Liver (tissue), 9 donors: Measurements from ENCODE around the gene INO80D. TPM values are rescaled to one million over a fixed set of nuclear protein-coding genes. Genes with fewer than 3 reads are reported as not detected.
A peak's percentile ranks its signal among the peaks of the same experiment; 100 is the strongest.
"Not testable (repeated sequence)": the region's sequence is repeated elsewhere in the genome, so short reads cannot be mapped to it uniquely, and the experiment has no call there.

Experiments used
- DNase-seq: peaks from one replicate; pipeline ENCODE4 v3.0.0-alpha.2; 2017; ENCODE audit warnings: low spot score
- H3K27ac ChIP-seq, 2 donors: one replicate each; pipeline ENCODE4 v1.7.0; 2013; ENCODE audit warnings: inconsistent platforms in 2 of 2, low read length in 2 of 2, control low read depth in 1 of 2, low read depth in 1 of 2, mild to moderate bottlenecking in 1 of 2
- H3K27me3 ChIP-seq, 4 donors: one replicate each; pipeline versions ENCODE4 v1.6.1 to v1.7.0; 2013; ENCODE audit warnings: low read length in 3 of 4, inconsistent platforms in 1 of 4, mild to moderate bottlenecking in 1 of 4, moderate library complexity in 1 of 4; ENCODE audit not compliant: control insufficient read depth in 4 of 4, insufficient read depth in 4 of 4
- H3K36me3 ChIP-seq, 4 donors: one replicate each; pipeline versions ENCODE4 v1.6.1 to v1.7.0; 2013; ENCODE audit warnings: low read length in 3 of 4, mild to moderate bottlenecking in 3 of 4, low read depth in 1 of 4, moderate library complexity in 1 of 4; ENCODE audit not compliant: control insufficient read depth in 4 of 4, insufficient read depth in 3 of 4
- H3K4me1 ChIP-seq, 4 donors: one replicate each; pipeline versions ENCODE4 v1.6.1 to v1.7.0; 2013; ENCODE audit warnings: low read length in 3 of 4, mild to moderate bottlenecking in 3 of 4, moderate library complexity in 1 of 4; ENCODE audit not compliant: control insufficient read depth in 4 of 4, insufficient read depth in 4 of 4
- H3K4me3 ChIP-seq, 3 donors: one replicate each; pipeline versions ENCODE4 v1.6.1 to v1.7.0; 2013; ENCODE audit warnings: low read length in 3 of 3, control low read depth in 1 of 3, low read depth in 1 of 3, mild to moderate bottlenecking in 1 of 3
- H3K9ac ChIP-seq, 2 donors: one replicate each; pipeline ENCODE4 v1.7.0; 2013; ENCODE audit warnings: low read length in 2 of 2, mild to moderate bottlenecking in 2 of 2, moderate library complexity in 2 of 2, control low read depth in 1 of 2, low read depth in 1 of 2
- H3K9me3 ChIP-seq, 4 donors: one replicate each; pipeline versions ENCODE4 v1.6.1 to v1.7.0; 2013; ENCODE audit warnings: low read length in 3 of 4; ENCODE audit not compliant: control insufficient read depth in 4 of 4
- ATF3 ChIP-seq: IDR thresholded peaks from 2 replicates; pipeline ENCODE4 v1.6.1; 2016; ENCODE audit warnings: antibody characterized with exemption
- EGR1 ChIP-seq, 2 donors: IDR thresholded peaks; 2 replicates each; pipeline ENCODE4 v1.6.1; 2016 to 2018; ENCODE audit warnings: antibody characterized with exemption in 2 of 2, low read depth in 2 of 2
- FOXA1 ChIP-seq: IDR thresholded peaks from 2 replicates; pipeline ENCODE4 v1.6.1; 2016; ENCODE audit warnings: antibody characterized with exemption
- FOXA2 ChIP-seq: IDR thresholded peaks from 2 replicates; pipeline ENCODE4 v1.6.1; 2016; ENCODE audit warnings: antibody characterized with exemption
- HNF4A ChIP-seq, 2 donors: conservative IDR thresholded peaks; 2 replicates each; pipeline ENCODE4 v1.6.1; 2016; ENCODE audit warnings: antibody characterized with exemption in 2 of 2, mild to moderate bottlenecking in 2 of 2
- HNF4G ChIP-seq: IDR thresholded peaks from 2 replicates; pipeline ENCODE4 v1.6.1; 2016; ENCODE audit warnings: antibody characterized with exemption
- JUND ChIP-seq, 2 donors: IDR thresholded peaks; 2 replicates each; pipeline ENCODE4 v1.6.1; 2016; ENCODE audit warnings: antibody characterized with exemption in 2 of 2
- NR2F2 ChIP-seq: IDR thresholded peaks from 2 replicates; pipeline ENCODE4 v1.6.1; 2016; ENCODE audit warnings: antibody characterized with exemption
- RAD21 ChIP-seq, 2 donors: IDR thresholded peaks; 2 replicates each; pipeline ENCODE4 v1.6.1; 2016; ENCODE audit warnings: antibody characterized with exemption in 2 of 2, mild to moderate bottlenecking in 2 of 2
- REST ChIP-seq: IDR thresholded peaks from 2 replicates; pipeline ENCODE4 v1.6.1; 2016; ENCODE audit warnings: antibody characterized with exemption, mild to moderate bottlenecking
- RXRA ChIP-seq, 2 donors: IDR thresholded peaks; 2 replicates each; pipeline ENCODE4 v1.6.1; 2017 to 2018; ENCODE audit warnings: antibody characterized with exemption in 2 of 2, mild to moderate bottlenecking in 1 of 2
- SP1 ChIP-seq: IDR thresholded peaks from 2 replicates; pipeline ENCODE4 v1.6.1; 2018; ENCODE audit warnings: antibody characterized with exemption, mild to moderate bottlenecking
- TAF1 ChIP-seq: conservative IDR thresholded peaks from 2 replicates; pipeline ENCODE4 v1.6.1; 2016; ENCODE audit warnings: antibody characterized with exemption, mild to moderate bottlenecking
- WGBS: extraction: QIAGEN DNeasy Blood & Tissue Kit; methylation state at CpG from one replicate; pipeline ENCODE4 v1.1.7; 2013; 5-methylcytosine and 5-hydroxymethylcytosine counted together
- polyA plus RNA-seq, 2 donors: library from polyadenylated mRNA; stranded (reverse) in 1 of 2; unstranded in 1 of 2; fragments of 200-250 nt in 1 of 2; fragments of >200 nt in 1 of 2; fragmentation: Nextera tagmentation in 1 of 2; extraction: Ambion mirVana in 1 of 2; gene quantifications; one replicate each; pipeline versions ENCODE4 v1.2.1 to v1.2.3, GENCODE V29; 2013 to 2015
- total RNA-seq, 2 donors: library from RNA; depleted of rRNA; stranded (reverse); fragments of >200 nt; gene quantifications; one replicate each; pipeline ENCODE4 v1.2.3, GENCODE V29; 2014
- TF ChIP-seq, protein P1 (sequence below): IDR thresholded peaks from 2 replicates; pipeline ENCODE4 v1.6.1; 2016; ENCODE audit warnings: antibody characterized with exemption
- TF ChIP-seq, protein P2 (sequence below): fragments of 150-350 bp; IDR thresholded peaks from 2 replicates; pipeline ENCODE4 v1.5.1; 2017; ENCODE audit warnings: improper control_type of control experiment, low read depth, low read length; ENCODE audit not compliant: missing input control
- donor health status: healthy.
- donor health status: healthy.
- donor health status: healthy.
- donor health status: healthy.
- donor health status: healthy.

Gene INO80D
- total and polyA plus RNA-seq, 4 donors = 0.76 to 10.3 (median 5.4) TPM

DNA sequence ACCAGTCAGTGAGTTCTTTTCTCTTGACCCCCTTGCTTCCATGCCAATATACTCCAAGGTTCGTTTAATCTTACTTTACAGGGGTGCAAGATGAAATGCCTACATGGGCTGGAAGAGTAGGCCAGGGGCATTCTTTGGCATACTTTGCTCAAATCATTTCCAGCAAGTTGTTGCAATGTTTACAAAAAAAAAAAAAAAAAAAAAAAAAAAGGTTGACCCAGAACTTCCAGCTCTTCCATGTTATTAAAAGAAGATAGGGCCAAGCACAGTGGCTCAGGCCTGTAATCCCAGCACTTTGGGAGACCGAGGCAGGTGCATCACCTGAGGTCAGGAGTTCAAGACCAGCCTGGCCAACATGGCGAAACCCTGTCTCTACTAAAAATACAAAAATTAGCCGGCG is 8.1 kb downstream of the INO80D start:
- Histone ChIP-seq H3K4me1 (peaks cover 3 to 15% (median 9%) of the 10 kb centered on the region in 4 donors), H3K27ac (peak overlapping the region in 1 of 2 donors; percentile 48)
- TF ChIP-seq FOXA2 (peak; percentile 5), HNF4A (conservative IDR thresholded peaks at IDR 0.05) (peak; percentile 12 to 17)
- not testable (repeated sequence) for H3K9me3 ChIP-seq, DNase-seq, H3K27me3 ChIP-seq, H3K9ac ChIP-seq, H3K36me3 ChIP-seq, H3K4me3 ChIP-seq
- 69% methylated on average over 5 of the region's 5 CpGs for WGBS

- Histone ChIP-seq H3K27me3 (no peaks in the 10 kb centered on the region), H3K9me3 (no peaks in the 10 kb centered on the region), H3K36me3 (no peaks in the 10 kb centered on the region), H3K4me3 (no peak overlapping the region), H3K9ac (no peak overlapping the region), H3K4me1 (peaks cover 3 to 16% (median 7%) of the 10 kb centered on the region in 4 donors), H3K27ac (no peak overlapping the region)
- DNase-seq = no peak
- TF ChIP-seq FOXA1 (no peak), NR2F2 (no peak), FOXA2 (no peak), EGR1 (IDR thresholded peaks at IDR 0.05; ENCODE audit: low read depth in 2 of 2) (no peak), HNF4A (conservative IDR thresholded peaks at IDR 0.05) (no peak), HNF4G (no peak), RXRA (IDR thresholded peaks at IDR 0.05) (no peak), JUND (IDR thresholded peaks at IDR 0.05) (no peak), SP1 (no peak), RAD21 (IDR thresholded peaks at IDR 0.05) (no peak)
- TF ChIP-seq, protein P1, sequence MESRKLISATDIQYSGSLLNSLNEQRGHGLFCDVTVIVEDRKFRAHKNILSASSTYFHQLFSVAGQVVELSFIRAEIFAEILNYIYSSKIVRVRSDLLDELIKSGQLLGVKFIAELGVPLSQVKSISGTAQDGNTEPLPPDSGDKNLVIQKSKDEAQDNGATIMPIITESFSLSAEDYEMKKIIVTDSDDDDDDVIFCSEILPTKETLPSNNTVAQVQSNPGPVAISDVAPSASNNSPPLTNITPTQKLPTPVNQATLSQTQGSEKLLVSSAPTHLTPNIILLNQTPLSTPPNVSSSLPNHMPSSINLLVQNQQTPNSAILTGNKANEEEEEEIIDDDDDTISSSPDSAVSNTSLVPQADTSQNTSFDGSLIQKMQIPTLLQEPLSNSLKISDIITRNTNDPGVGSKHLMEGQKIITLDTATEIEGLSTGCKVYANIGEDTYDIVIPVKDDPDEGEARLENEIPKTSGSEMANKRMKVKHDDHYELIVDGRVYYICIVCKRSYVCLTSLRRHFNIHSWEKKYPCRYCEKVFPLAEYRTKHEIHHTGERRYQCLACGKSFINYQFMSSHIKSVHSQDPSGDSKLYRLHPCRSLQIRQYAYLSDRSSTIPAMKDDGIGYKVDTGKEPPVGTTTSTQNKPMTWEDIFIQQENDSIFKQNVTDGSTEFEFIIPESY = no peak
- TF ChIP-seq, protein P2, sequence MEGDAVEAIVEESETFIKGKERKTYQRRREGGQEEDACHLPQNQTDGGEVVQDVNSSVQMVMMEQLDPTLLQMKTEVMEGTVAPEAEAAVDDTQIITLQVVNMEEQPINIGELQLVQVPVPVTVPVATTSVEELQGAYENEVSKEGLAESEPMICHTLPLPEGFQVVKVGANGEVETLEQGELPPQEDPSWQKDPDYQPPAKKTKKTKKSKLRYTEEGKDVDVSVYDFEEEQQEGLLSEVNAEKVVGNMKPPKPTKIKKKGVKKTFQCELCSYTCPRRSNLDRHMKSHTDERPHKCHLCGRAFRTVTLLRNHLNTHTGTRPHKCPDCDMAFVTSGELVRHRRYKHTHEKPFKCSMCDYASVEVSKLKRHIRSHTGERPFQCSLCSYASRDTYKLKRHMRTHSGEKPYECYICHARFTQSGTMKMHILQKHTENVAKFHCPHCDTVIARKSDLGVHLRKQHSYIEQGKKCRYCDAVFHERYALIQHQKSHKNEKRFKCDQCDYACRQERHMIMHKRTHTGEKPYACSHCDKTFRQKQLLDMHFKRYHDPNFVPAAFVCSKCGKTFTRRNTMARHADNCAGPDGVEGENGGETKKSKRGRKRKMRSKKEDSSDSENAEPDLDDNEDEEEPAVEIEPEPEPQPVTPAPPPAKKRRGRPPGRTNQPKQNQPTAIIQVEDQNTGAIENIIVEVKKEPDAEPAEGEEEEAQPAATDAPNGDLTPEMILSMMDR = no peak
- WGBS = 96% methylated on average over 1 of the region's 1 CpG
These were observed 10.9 kb downstream of the INO80D start for GRCh38 chr2:206075113-206075512.

GRCh38 chr2:206071807-206072206 is 14.2 kb downstream of the INO80D start:
- WGBS = 85% methylated on average over 1 of the region's 1 CpG
- Histone ChIP-seq H3K4me1 (peaks cover 0 to 3% (median 1%) of the 10 kb centered on the region in 4 donors), H3K27ac (no peak overlapping the region), H3K27me3 (no peaks in the 10 kb centered on the region), H3K36me3 (no peaks in the 10 kb centered on the region), H3K9ac (no peak overlapping the region), H3K4me3 (no peak overlapping the region), H3K9me3 (no peaks in the 10 kb centered on the region)
- no peak for DNase-seq
- TF ChIP-seq REST = no peak
- no peak for TF ChIP-seq EGR1 (IDR thresholded peaks at IDR 0.05; ENCODE audit: low read depth in 2 of 2)
- no peak for TF ChIP-seq TAF1
- no peak for TF ChIP-seq HNF4A (conservative IDR thresholded peaks at IDR 0.05)
- no peak for TF ChIP-seq ATF3
- TF ChIP-seq NR2F2 = no peak
- TF ChIP-seq RAD21 (IDR thresholded peaks at IDR 0.05) = no peak
- TF ChIP-seq, protein P2 = no peak
- TF ChIP-seq JUND (IDR thresholded peaks at IDR 0.05) = no peak
- TF ChIP-seq FOXA2 = no peak
- TF ChIP-seq SP1 = no peak
